ENCODE measurements around the gene YIF1B. TPM values are rescaled to one million over a fixed set of nuclear protein-coding genes. Genes with fewer than 3 reads are reported as not detected.

Gene YIF1B
- total and polyA plus RNA-seq, 9 of the 15 experiments (the other 6 are each of a cell fraction or from before 2014, with no cell fraction given) = 8.5 to 586 (median 323) TPM

GRCh38 chr19:38317104-38317612 lies 1.4 kb upstream of the YIF1B start (continued):
- TF ChIP-seq E2F8 (IDR thresholded peaks at IDR 0.05; ENCODE audit: low read depth, partially characterized antibody) (peak; percentile 75), ELF1 (tag; IDR thresholded peaks at IDR 0.05) (peak; percentile 80), NKRF (IDR thresholded peaks at IDR 0.05; ENCODE audit: borderline replicate concordance) (peak; percentile 58; the same call in 1 of the 2 replicates), NEUROD1 (IDR thresholded peaks at IDR 0.05; ENCODE audit: borderline replicate concordance, low read depth, low read length, partially characterized antibody) (peak; percentile 85), HNRNPL (IDR thresholded peaks at IDR 0.05; ENCODE audit: low read depth, low read length) (no peak), SP2 (IDR thresholded peaks at IDR 0.05; ENCODE audit: extremely low read depth, low read depth, low read length, poor library complexity, severe bottlenecking) (no peak), PML (IDR thresholded peaks at IDR 0.05; ENCODE audit: low read length) (peak; percentile 96), ZSCAN32 (CRISPR knock-in tag; IDR thresholded peaks at IDR 0.05) (no peak), SUPT5H (IDR thresholded peaks at IDR 0.05) (peak; percentile 72), ZNF780A (CRISPR knock-in tag; IDR thresholded peaks at IDR 0.05) (no peak), KDM1A (IDR thresholded peaks at IDR 0.05) (peak; percentile 90 to 92), SOX6 (IDR thresholded peaks at IDR 0.05) (peak; percentile 94), JUN (IDR thresholded peaks at IDR 0.05; ENCODE audit: borderline replicate concordance, low read depth, low read length) (no peak), JUN (CRISPR knock-in tag; IDR thresholded peaks at IDR 0.05; ENCODE audit: borderline replicate concordance) (no peak), ELK1 (CRISPR knock-in tag; IDR thresholded peaks at IDR 0.05) (no peak), SMC3 (conservative IDR thresholded peaks at IDR 0.05; ENCODE audit: insufficient read depth, low read depth, low read length) (no peak), BCLAF1 (IDR thresholded peaks at IDR 0.05; ENCODE audit: borderline replicate concordance in 1 of 2, control insufficient read depth in 1 of 2, low read depth in 2 of 2, low read length in 1 of 2) (0 out of 4 replicates have a peak, but pooled peaks of 1 of the 2 experiments have one; percentile 24), CBX3 (IDR thresholded peaks at IDR 0.05; ENCODE audit: borderline replicate concordance in 1 of 2, low read length in 2 of 2) (peak in 1 of 2 experiments; percentile 56; a peak in 1 of 3 replicates), MXI1 (IDR thresholded peaks at IDR 0.05; ENCODE audit: low read depth, low read length) (no peak), OTX1 (CRISPR knock-in tag; IDR thresholded peaks at IDR 0.05) (peak; percentile 85; the same call in 1 of the 2 replicates)

Measured in K562 (cell line).